Mammary epithelial cell (primary cell): ENCODE measurements around the gene EIF4A2.
"Not testable (repeated sequence)": the region's sequence is repeated elsewhere in the genome, so short reads cannot be mapped to it uniquely, and the experiment has no call there.

Source experiments
- EZH2 ChIP-seq: IDR thresholded peaks from 2 replicates; pipeline ENCODE4 v1.6.1; 2012; ENCODE audit warnings: low read length, inconsistent platforms, borderline replicate concordance
- TF ChIP-seq, protein P1 (sequence below), 2 donors: IDR thresholded peaks in 1 of 2; conservative IDR thresholded peaks in 1 of 2; 2 replicates each; pipeline ENCODE4 v1.5.1; 2011 to 2012; ENCODE audit warnings: inconsistent platforms in 2 of 2, low read length in 2 of 2, mild to moderate bottlenecking in 2 of 2, control low read depth in 1 of 2, low read depth in 1 of 2; ENCODE audit not compliant: insufficient read depth in 1 of 2; ENCODE audit errors: extremely low read depth in 1 of 2

DNA sequence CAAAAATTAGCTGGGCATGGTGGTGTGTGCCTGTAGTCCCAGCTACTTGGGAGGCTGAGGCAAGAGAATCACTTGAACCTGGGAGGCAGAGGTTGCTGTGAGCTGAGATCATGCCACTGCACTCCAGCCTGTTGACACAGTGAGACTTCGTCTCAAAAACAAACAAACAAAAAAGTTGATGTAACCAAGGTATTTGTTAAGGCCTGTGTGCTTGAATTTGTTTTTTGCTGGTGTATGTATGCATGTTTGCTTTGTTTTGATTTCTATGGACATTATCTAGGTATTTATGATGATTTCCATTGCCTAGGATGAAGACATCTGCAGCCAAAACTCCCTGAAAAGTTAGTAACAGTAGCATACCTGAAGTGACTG, 39.0 kb downstream of the EIF4A2 start:
- TF ChIP-seq, protein P1, sequence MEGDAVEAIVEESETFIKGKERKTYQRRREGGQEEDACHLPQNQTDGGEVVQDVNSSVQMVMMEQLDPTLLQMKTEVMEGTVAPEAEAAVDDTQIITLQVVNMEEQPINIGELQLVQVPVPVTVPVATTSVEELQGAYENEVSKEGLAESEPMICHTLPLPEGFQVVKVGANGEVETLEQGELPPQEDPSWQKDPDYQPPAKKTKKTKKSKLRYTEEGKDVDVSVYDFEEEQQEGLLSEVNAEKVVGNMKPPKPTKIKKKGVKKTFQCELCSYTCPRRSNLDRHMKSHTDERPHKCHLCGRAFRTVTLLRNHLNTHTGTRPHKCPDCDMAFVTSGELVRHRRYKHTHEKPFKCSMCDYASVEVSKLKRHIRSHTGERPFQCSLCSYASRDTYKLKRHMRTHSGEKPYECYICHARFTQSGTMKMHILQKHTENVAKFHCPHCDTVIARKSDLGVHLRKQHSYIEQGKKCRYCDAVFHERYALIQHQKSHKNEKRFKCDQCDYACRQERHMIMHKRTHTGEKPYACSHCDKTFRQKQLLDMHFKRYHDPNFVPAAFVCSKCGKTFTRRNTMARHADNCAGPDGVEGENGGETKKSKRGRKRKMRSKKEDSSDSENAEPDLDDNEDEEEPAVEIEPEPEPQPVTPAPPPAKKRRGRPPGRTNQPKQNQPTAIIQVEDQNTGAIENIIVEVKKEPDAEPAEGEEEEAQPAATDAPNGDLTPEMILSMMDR (conservative IDR thresholded peaks at IDR 0.05 in 1 of 2, IDR thresholded peaks at IDR 0.05 in 1 of 2; ENCODE audit: extremely low read depth in 1 of 2, insufficient read depth in 1 of 2, low read depth in 1 of 2, low read length in 2 of 2): not testable (repeated sequence)
- TF ChIP-seq EZH2: not testable (repeated sequence)
